ENCODE results near the gene LIPC. TPM values are rescaled to one million over a fixed set of nuclear protein-coding genes. Genes with fewer than 3 reads are reported as not detected.

The LIPC gene
- total and polyA plus RNA-seq, 8 donors, result 0.11 to 1.0 (median 0.60) TPM

DNA sequence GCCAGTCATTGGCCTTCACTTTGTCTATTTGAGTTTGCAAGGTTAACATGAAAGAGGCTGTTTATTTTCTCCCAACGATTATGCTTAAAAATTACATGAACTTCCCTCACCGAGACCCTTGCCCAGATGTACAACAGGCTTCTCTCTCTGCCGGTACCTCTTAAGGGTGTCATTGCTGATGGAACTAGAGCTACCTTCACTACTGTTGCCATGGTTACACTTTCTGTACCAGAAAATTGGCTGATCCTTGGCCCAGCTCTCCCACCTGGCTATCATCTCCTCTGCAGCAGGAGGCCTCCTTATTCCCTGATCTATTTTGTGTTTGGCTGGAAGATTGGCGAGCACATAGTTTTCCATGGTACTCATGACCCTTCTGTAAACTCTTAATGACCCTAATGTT, 24.0 kb upstream of the LIPC start:
- ATAC-seq, result no peak
- TF ChIP-seq, protein P1, sequence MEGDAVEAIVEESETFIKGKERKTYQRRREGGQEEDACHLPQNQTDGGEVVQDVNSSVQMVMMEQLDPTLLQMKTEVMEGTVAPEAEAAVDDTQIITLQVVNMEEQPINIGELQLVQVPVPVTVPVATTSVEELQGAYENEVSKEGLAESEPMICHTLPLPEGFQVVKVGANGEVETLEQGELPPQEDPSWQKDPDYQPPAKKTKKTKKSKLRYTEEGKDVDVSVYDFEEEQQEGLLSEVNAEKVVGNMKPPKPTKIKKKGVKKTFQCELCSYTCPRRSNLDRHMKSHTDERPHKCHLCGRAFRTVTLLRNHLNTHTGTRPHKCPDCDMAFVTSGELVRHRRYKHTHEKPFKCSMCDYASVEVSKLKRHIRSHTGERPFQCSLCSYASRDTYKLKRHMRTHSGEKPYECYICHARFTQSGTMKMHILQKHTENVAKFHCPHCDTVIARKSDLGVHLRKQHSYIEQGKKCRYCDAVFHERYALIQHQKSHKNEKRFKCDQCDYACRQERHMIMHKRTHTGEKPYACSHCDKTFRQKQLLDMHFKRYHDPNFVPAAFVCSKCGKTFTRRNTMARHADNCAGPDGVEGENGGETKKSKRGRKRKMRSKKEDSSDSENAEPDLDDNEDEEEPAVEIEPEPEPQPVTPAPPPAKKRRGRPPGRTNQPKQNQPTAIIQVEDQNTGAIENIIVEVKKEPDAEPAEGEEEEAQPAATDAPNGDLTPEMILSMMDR (IDR thresholded peaks at IDR 0.05), result no peak
- H3K27me3 ChIP-seq, result no peaks in the 10 kb centered on the region

DNA sequence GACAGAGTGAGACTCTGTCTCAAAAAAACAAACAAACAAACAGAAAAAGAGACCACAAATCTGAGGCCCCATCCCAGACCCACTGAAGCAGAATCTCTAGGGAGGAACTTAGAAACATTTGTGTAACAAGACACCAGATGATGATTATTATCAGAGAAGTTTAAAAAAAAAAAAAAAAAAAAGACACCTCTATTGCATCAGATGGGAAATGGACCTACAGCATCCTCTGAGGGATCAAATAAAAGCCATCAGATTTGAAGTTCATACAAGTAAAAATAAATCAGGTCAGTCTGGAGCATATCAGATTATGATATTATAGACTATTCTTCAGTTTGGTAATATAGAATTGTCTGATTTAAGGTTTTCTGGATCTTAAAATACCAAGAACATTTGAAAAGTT, 21.9 kb upstream of the LIPC start:
- peak overlapping the region in 1 of 2 donors; percentile 8 for H3K4me3 ChIP-seq
- H3K36me3 ChIP-seq, result no peaks in the 10 kb centered on the region
- no peaks in the 10 kb centered on the region for H3K4me1 ChIP-seq
- H3K9me3 ChIP-seq, result no peaks in the 10 kb centered on the region
- H3K27me3 ChIP-seq, result no peaks in the 10 kb centered on the region
- TF ChIP-seq, protein P1 (IDR thresholded peaks at IDR 0.05), result no peak
- DNase-seq, result no peak
- no peak for ATAC-seq
- intact Hi-C loops (cut with DNase I), result no loop called here
- no peak overlapping the region for H3K27ac ChIP-seq

More for the DNA sequence above, 24.0 kb upstream of the LIPC start:
- Histone ChIP-seq H3K4me1 (no peaks in the 10 kb centered on the region), H3K9me3 (no peaks in the 10 kb centered on the region), H3K4me3 (no peak overlapping the region), H3K27ac (no peak overlapping the region), H3K36me3 (no peaks in the 10 kb centered on the region)
- intact Hi-C loops (cut with DNase I), result no loop called here
- no peak for DNase-seq

DNA sequence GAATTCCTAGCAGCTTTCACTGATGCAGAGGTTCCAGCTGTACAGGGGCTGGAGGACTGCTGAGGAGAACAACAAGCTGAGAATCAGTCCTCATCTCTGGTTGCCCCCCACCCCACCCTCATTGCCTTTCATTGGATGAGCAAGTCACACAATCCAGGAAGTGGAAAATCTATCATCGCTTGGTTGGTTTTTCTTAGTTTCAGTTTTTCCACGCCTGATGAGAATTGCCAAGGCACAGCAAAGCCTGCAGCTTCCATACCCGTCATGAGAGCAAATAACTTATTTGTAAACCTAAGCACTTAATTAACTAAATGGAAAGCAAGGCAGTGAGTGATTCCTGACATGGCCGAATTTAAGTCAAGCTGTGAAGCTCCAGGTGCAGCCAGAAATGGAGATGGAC, 21.4 kb upstream of the LIPC start:
- H3K27ac ChIP-seq, result peak overlapping the region in 1 of 2 donors; percentile 33
- no peaks in the 10 kb centered on the region for H3K9me3 ChIP-seq
- H3K4me3 ChIP-seq, result peak overlapping the region; percentile 8 to 14
- TF ChIP-seq, protein P1 (IDR thresholded peaks at IDR 0.05), result no peak
- intact Hi-C loops (cut with DNase I), result no loop called here
- H3K27me3 ChIP-seq, result no peaks in the 10 kb centered on the region
- peak; percentile 40 for ATAC-seq
- no peaks in the 10 kb centered on the region for H3K36me3 ChIP-seq
- no peaks in the 10 kb centered on the region for H3K4me1 ChIP-seq
- DNase-seq, result peak in 2 of 4 donors; percentile 22 to 30

DNA sequence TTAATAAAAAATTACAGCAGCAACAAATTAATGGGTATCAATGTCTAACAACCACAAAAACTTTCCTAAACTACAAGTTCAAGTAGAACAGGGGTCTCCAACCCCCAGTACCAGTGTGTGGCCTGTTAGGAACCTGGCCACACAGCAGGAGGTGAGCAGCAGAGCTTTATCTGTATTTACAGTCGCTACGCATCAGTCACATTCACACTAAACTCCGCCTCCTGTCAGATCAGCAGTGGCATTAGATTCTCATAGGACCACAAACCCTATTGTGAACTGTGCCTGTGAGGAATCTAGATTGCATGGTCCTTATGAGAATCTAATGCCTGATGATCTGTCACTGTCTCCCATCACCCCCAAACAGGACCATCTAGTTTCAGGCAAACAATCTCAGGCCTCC, 18.5 kb upstream of the LIPC start:
- Histone ChIP-seq H3K4me3 (no peak overlapping the region), H3K9me3 (peaks cover 0 to 5% of the 10 kb centered on the region in 2 donors), H3K4me1 (no peaks in the 10 kb centered on the region), H3K27ac (no peak overlapping the region), H3K36me3 (no peaks in the 10 kb centered on the region), H3K27me3 (no peaks in the 10 kb centered on the region)
- TF ChIP-seq, protein P1 (IDR thresholded peaks at IDR 0.05), result no peak
- no peak for ATAC-seq
- no peak for DNase-seq
- intact Hi-C loops (cut with DNase I), result no loop called here

DNA sequence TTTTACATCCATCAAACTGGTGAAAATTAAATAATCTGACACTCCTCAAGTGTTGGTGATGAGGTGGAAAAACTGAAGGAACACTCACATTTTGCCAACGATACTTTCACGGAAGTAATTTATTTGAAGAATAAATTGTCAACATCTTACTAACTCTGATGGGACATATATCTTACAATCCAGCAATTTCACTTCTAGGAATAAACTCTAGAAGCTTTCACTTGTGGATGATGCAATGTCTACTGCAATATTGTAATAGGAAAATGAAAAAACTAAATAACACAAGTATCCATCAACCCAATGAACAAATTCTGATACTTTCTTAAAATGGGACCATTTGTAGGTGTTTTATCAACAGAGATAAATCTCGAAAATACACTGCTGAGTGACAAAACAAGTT, 16.2 kb upstream of the LIPC start:
- ATAC-seq (no peak), DNase-seq (no peak)
- H3K4me3 ChIP-seq, result no peak overlapping the region
- no peak overlapping the region for H3K27ac ChIP-seq
- H3K4me1 ChIP-seq, result no peaks in the 10 kb centered on the region
- H3K36me3 ChIP-seq, result no peaks in the 10 kb centered on the region
- peaks cover 0 to 5% of the 10 kb centered on the region in 2 donors for H3K9me3 ChIP-seq
- intact Hi-C loops (cut with DNase I), result no loop called here
- H3K27me3 ChIP-seq, result no peaks in the 10 kb centered on the region
- TF ChIP-seq, protein P1 (IDR thresholded peaks at IDR 0.05), result no peak

Measured in left lung (tissue), 10 donors.